ENCODE data around the gene PITRM1.
A peak's percentile ranks its signal among the peaks of the same experiment; 100 is the strongest.

Gene PITRM1

DNA sequence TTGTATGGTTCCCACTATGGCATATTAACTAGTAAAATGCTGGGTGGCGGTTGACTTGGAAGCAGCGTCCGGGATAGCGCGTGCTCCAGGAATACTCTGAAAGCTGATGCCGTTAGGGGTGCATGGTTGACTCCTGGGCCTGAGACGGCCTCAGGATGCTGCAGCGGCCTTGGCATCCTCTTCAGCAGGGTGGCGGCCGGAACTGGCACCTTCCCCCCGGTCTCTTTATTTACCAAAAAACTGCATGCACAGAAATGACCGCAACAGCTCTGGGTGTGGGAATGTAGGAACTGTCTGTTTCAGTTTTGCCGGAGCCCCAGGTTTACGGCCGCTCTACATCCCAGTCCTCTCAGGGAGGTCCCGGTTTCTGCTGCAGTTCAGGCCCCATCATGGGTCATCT is 76.4 kb downstream of the PITRM1 start:
- TF ChIP-seq RAD21 (IDR thresholded peaks at IDR 0.05; ENCODE audit: low read depth) (no peak), EP300 (IDR thresholded peaks at IDR 0.05; ENCODE audit: borderline replicate concordance) (no peak), NFIC (IDR thresholded peaks at IDR 0.05) (no peak), YY1 (IDR thresholded peaks at IDR 0.05; ENCODE audit: low read depth) (no peak), EGR1 (IDR thresholded peaks at IDR 0.05) (no peak), TEAD4 (IDR thresholded peaks at IDR 0.05) (no peak), ZBTB7A (IDR thresholded peaks at IDR 0.05; ENCODE audit: low read depth) (no peak), CREB1 (IDR thresholded peaks at IDR 0.05; ENCODE audit: low read depth) (no peak), MAX (IDR thresholded peaks at IDR 0.05) (no peak)
- TF ChIP-seq, protein P1, sequence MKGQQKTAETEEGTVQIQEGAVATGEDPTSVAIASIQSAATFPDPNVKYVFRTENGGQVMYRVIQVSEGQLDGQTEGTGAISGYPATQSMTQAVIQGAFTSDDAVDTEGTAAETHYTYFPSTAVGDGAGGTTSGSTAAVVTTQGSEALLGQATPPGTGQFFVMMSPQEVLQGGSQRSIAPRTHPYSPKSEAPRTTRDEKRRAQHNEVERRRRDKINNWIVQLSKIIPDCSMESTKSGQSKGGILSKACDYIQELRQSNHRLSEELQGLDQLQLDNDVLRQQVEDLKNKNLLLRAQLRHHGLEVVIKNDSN (IDR thresholded peaks at IDR 0.05) = no peak
- TF ChIP-seq, protein P2, sequence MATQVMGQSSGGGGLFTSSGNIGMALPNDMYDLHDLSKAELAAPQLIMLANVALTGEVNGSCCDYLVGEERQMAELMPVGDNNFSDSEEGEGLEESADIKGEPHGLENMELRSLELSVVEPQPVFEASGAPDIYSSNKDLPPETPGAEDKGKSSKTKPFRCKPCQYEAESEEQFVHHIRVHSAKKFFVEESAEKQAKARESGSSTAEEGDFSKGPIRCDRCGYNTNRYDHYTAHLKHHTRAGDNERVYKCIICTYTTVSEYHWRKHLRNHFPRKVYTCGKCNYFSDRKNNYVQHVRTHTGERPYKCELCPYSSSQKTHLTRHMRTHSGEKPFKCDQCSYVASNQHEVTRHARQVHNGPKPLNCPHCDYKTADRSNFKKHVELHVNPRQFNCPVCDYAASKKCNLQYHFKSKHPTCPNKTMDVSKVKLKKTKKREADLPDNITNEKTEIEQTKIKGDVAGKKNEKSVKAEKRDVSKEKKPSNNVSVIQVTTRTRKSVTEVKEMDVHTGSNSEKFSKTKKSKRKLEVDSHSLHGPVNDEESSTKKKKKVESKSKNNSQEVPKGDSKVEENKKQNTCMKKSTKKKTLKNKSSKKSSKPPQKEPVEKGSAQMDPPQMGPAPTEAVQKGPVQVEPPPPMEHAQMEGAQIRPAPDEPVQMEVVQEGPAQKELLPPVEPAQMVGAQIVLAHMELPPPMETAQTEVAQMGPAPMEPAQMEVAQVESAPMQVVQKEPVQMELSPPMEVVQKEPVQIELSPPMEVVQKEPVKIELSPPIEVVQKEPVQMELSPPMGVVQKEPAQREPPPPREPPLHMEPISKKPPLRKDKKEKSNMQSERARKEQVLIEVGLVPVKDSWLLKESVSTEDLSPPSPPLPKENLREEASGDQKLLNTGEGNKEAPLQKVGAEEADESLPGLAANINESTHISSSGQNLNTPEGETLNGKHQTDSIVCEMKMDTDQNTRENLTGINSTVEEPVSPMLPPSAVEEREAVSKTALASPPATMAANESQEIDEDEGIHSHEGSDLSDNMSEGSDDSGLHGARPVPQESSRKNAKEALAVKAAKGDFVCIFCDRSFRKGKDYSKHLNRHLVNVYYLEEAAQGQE (IDR thresholded peaks at IDR 0.05; ENCODE audit: low read depth) = no peak

- TF ChIP-seq MAX (IDR thresholded peaks at IDR 0.05) (peak; percentile 73), EP300 (IDR thresholded peaks at IDR 0.05; ENCODE audit: borderline replicate concordance) (no peak; the same call in 1 of the 2 replicates), FOXM1 (IDR thresholded peaks at IDR 0.05; ENCODE audit: borderline replicate concordance, low read depth) (peak; percentile 43; the same call in 1 of the 2 replicates), ZBTB7A (IDR thresholded peaks at IDR 0.05; ENCODE audit: low read depth) (no peak), TCF12 (IDR thresholded peaks at IDR 0.05; ENCODE audit: low read depth) (0 out of 2 replicates have a peak, but pooled peaks have one; percentile 24), NFIC (IDR thresholded peaks at IDR 0.05) (peak; percentile 35; the same call in 1 of the 2 replicates), EGR1 (IDR thresholded peaks at IDR 0.05) (no peak)
- TF ChIP-seq, protein P1 (IDR thresholded peaks at IDR 0.05) = no peak
Measured at GRCh38 chr10:3095373-3096139, 77.0 kb downstream of the PITRM1 start.

DNA sequence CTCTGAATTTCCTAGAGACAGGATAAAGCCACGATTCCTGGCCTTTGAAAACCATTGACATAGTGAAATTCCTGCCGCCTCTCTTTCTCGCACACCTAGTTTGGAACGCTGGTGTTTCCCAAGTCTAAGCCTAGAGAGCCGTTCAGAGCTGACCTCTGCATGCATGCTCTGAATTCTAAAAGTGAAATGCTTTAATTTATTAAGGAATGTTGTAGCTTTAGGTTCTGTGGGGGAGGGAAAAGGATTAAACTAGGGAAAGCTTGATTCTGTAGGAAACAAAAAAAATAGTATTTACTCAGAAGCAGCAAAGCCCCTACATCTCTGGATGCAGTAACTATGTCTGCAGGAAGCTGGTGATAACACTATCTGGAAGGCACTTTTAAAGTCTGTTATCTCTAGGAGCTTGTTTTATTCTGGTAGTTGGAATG is 78.0 kb downstream of the PITRM1 start:
- no peak for TF ChIP-seq RAD21 (IDR thresholded peaks at IDR 0.05; ENCODE audit: low read depth)
- no peak for TF ChIP-seq CEBPB (IDR thresholded peaks at IDR 0.05)
- TF ChIP-seq, protein P1 (IDR thresholded peaks at IDR 0.05) = no peak
- TF ChIP-seq, protein P2 (IDR thresholded peaks at IDR 0.05; ENCODE audit: low read depth) = no peak
- no peak for TF ChIP-seq EGR1 (IDR thresholded peaks at IDR 0.05)
- no peak for TF ChIP-seq NFIC (IDR thresholded peaks at IDR 0.05)
- no peak for TF ChIP-seq ZBTB7A (IDR thresholded peaks at IDR 0.05; ENCODE audit: low read depth)
- TF ChIP-seq CREB1 (IDR thresholded peaks at IDR 0.05; ENCODE audit: low read depth) = no peak
- TF ChIP-seq MAX (IDR thresholded peaks at IDR 0.05) = no peak
- no peak for TF ChIP-seq YY1 (IDR thresholded peaks at IDR 0.05; ENCODE audit: low read depth)
- TF ChIP-seq EP300 (IDR thresholded peaks at IDR 0.05; ENCODE audit: borderline replicate concordance) = no peak
- TF ChIP-seq TAF1 (IDR thresholded peaks at IDR 0.05; ENCODE audit: low read depth) = no peak

GRCh38 chr10:3093996-3094395 is 78.6 kb downstream of the PITRM1 start:
- TF ChIP-seq CEBPB (IDR thresholded peaks at IDR 0.05) (no peak), TAF1 (IDR thresholded peaks at IDR 0.05; ENCODE audit: low read depth) (no peak), MAX (IDR thresholded peaks at IDR 0.05) (no peak), FOXM1 (IDR thresholded peaks at IDR 0.05; ENCODE audit: borderline replicate concordance, low read depth) (no peak), ZBTB7A (IDR thresholded peaks at IDR 0.05; ENCODE audit: low read depth) (no peak), YY1 (IDR thresholded peaks at IDR 0.05; ENCODE audit: low read depth) (no peak)
- TF ChIP-seq, protein P1 (IDR thresholded peaks at IDR 0.05) = no peak

Data from Ishikawa (cell line).